DMS114 treated with DMSO at 0.1 percent for 48 hours (cell line): Measurements from ENCODE around the gene ABCA4.
"Not testable (repeated sequence)": the region's sequence is repeated elsewhere in the genome, so short reads cannot be mapped to it uniquely, and the experiment has no call there.

Experiments used
- DNase-seq: peaks from one replicate; lab custom pipeline; 2025; ENCODE audit not compliant: unreplicated experiment; lab: John Stamatoyannopoulos, UW

The ABCA4 gene

DNA sequence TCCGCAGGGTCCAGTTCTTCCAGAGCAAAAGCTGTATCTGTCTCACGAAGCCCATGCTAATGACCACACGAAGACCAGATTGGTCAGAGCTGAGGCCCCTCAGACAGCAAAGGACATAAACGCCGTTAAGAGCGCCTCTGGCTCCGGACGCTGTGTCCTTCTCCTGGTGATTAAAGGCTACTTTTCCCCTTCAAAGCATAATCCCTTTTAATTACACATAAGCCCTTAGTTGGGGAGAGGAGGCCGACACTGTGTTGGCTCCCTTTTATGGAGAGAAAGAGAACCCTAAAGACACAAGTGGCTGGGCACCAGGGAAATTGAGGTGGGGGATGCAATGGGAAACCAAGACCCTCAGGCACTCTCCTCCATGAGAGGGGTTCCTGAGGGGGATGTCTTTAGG lies at the start of gene ABCA4:
Gene ABCA4, minus strand, starts transcription at position 158 of the 400 bp plus-strand sequence. Its CDS starts 103 bp downstream, at position 55.
- DNase-seq: no peak

DNA sequence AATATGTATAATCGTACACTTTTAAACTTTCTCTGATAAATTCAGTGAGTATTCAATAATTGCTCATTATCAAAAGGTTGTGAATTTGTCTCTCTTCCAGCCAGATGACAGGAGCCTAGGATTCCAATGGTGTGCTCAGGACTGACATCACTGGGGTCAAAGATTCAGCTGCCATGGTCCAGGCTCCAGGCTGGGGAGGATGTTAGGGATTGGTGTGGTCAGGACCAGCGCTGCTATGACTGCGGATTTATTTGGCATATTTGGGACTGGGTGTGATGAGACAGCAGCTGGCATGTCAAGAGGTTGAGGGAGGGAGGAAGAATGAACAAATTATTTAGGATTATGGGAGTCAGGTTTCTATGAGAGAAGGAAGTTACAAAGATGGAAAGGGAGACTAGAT lies 48.2 kb upstream of the ABCA4 start:
- no peak for DNase-seq

DNA sequence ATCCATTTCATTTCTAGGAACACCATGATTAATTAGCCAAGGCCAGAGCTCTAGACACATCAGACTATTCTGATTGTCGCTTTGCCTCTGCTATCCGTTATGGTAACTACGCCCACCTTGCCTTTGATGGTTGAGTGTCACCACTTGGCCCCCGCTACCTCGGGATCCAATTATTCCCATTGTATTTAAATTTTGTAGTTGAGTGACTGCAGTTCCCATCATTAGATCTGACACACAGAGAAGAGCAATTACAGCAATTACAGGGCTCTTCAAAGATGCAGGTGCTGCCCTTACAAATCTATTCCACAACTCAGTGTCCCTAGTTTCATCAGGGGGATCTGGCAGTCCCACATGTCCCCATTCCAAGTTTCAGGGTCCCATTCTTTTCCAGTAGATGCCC lies 44.9 kb upstream of the ABCA4 start:
- DNase-seq: no peak

DNA sequence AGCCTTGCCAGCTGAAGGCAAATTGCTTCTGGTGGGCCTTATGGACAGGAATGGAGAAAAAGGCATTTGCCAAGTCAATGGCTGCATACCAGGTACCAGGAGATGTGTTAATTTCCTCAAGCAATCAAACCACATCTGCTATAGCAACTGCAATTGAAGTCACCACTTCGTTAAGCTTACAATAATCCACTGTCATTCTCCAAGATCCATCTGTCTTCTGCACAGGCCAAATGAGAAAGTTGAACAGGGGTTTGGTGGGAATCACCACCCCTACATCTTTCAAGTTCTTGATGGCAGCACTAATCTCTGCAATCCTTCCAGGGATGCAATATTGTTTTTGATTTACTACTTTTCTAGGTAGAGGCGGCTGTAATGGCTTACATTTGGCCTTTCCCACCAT lies 43.9 kb upstream of the ABCA4 start:
- not testable (repeated sequence) for DNase-seq

DNA sequence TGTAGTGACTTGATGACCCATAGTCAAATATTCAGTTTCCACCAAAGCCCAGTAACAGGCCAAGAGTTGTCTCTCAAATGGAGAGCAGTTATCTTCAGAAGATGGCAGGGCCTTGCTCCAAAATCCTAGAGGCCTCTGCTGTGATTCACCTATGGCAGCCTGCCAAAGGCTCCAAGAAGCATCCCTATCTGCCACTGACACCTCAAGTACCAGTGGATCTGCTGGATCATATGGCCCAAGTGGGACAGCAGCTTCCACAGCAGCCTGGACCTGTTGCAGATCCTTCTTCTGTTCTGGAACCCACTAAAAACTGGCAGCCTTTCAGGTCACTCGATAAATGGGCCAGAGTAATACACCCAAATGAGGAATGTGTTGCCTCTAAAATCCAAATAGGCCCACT lies 43.2 kb upstream of the ABCA4 start:
- not testable (repeated sequence) for DNase-seq

DNA sequence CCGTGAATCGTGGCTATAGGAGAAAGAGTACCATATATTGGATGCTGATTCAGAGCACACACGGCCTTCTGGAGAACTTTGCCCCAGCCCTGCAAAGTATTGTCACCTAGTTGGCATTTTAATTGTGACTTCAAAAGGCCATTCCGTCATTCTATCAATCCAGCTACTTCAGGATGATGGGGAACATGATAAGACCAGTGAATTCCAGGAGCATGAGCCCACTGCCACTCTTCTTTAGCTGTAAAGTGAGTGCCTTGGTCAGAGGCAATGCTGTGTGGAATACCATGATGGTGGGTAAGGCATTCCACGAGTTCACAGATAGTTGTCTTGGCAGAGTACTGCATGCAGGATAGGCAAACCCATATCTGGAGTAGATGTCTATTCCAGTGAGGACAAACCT lies 42.3 kb upstream of the ABCA4 start:
- not testable (repeated sequence) for DNase-seq

DNA sequence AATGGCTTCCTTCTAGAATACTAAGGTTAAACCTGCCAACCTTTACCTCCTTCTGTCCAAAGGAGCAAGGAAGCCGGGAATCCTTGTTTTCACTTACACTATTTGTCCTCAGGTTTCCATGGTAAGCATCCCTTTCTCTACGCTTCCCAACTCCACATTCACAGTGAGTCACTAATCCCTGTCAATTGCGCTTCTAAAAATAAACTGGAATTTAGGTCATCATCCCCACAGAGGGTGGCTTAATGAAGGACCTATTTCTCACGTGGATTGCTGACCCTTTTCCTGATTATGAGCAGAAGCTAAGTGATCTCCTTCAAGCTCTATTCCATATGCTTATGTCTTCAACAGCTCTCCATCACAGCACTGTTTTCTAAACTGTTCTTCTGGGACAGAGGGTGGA lies 39.9 kb upstream of the ABCA4 start:
- no peak for DNase-seq

DNA sequence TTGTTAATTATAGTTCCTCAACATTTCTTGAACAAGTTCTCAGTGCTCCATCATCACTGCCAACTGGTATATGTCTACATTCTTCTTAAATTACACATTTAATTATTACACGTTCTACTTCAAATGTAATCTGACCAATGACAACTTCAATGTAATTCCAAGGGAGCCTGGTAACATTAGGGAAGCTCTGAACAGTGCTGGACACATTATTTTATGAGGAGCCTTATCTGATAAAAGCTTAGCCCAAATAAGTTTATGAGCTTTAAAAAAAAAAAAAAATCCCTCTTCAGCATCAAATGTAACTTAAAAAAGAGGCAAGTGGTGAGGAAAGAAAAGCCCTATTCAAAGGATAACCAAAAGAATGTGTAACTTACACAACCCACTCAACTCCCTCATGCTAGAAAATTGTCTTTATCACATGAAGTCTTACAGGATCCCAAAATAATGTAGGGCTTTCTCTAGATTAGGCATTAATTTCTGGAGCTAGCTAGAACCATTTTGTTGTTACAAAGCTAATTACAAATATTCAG lies 35.2 kb upstream of the ABCA4 start:
- no peak for DNase-seq

DNA sequence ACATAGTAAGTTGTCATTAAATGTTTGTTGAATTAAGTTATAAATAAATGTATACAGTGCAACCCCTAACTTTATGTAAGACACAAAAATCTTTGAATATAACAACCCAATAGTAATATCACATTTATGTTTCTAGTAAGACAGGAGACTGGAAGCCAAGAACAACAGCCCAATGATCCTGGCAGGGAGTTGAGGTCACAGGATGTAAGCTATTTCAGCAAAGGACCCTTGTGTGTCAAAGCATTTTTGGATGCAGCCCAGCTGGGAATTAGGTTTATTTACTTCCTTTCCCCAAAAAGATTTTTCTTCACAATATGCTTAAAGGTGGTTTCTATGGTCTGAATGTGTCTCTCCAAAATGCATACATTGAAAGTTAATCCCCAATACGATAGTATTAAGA lies 34.0 kb upstream of the ABCA4 start:
- DNase-seq: no peak

DNA sequence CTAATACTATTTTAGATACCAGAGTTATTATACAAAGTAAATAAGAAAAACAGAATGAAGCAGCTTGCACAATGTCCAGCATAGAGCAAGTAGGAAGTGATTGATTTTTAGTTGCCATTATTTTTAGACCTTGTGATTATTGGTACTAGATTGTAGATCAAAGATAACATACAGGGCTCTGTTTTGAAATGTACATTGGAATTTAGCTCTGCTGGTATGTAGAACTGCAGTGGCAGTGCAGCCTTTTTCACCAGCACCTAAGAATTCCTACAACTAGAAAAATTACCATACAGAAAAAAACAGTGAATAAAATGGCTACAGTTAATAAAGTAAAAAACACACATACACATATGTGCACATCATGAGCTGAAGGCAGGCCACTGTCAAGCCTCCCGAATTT lies 32.2 kb upstream of the ABCA4 start:
- no peak for DNase-seq

DNA sequence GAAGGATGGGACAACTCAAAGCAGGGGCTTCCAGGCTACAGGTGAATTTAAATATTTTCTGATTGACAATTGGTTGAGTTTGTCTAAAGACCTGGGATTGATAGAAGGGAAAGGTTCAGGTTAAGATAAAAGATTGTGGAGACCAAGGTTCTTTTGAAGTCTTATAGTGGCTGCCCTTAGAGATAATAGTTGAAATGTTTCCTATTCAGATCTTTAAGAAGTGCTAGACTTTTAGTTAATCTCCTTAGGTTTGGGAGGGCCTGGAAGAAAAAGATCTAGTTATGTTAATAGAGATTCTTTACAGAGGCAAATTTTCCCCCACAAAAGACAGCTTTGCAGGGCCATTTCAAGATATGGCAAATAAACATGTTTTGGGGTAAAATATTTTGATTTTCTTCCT lies 28.2 kb upstream of the ABCA4 start:
- not testable (repeated sequence) for DNase-seq

DNA sequence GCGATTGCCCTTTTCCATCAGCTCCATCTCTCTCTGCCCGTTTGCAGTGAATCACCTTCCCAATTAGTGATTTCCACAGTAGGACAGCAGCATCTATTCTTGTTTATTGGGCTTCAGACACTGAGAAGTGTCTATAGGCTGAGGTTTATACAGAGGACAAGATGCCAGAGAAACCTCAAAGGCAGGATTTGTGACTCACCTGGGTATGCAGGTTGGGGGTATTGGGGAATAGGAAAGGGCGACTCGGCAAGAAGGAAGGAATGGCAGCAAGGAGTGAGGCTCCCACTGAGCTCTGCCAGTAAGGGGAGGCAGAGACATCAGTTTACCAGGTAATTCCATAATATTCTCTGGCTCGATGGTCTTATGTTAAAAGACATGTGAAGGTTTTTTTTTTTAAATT lies 25.3 kb upstream of the ABCA4 start:
- no peak for DNase-seq

DNA sequence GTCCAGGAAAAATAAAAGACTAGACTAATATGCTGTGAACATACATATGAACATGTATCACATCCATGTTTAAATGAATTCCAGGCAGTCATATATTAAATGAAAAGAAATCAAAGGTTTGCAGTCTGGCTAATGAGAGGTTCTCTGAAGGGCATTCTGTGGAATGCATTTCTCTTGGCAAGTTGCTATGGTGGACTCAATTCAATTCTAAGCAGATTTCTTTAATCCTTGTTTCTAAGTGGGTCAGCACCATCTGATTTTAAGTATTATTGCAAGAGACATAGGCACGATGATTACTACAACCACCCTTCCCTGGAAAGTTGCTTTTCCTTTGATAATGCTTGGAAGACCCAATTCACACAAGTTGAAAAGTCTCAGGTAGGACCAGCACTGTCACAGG lies 23.9 kb upstream of the ABCA4 start:
- no peak for DNase-seq

DNA sequence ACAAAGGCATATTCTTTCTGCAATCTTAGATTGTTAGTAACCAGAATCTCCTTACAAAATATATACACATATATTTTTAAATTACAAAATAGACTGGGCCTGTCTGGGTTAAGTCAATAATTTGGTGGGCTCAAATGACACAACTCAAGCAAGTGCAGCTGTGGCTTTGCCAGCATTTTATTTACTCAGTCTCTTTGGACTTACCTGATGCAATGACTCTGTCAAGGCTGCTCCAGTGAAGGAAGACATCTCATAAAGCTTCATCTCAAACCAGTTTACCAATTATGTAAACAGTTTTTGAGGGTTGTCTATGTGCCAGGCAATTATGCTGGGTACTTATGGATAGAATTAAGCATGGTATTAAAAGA lies 22.8 kb upstream of the ABCA4 start:
- no peak for DNase-seq

DNA sequence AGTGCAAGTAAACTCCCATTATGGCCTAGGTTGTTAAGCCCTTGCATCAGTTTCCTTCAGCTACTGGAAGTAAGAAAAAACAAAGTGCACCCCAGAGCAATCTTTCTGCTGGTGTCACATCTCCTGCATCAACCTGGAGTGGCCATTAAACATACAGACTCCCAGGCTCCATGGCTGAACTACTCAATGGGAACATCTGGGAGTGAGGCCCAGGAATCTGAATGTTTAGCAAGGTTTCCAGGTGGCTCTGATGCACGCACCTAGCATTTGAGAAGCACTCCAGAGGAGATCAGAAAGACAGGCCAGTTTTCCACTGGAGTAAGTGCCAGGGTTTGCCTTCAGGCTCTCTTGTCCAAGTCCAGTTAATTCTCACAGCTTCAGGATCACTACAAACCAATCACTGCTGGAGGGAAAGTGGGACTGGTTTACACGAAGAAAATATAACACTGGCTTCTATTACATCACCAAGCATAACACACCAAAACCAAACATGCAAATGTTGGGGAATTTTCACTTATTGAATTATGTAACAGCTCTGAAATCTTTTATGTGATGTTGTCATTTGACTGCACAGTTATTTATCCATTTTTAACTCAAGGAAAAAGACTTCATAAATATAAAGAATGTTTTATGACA lies 22.3 kb upstream of the ABCA4 start:
- no peak for DNase-seq

DNA sequence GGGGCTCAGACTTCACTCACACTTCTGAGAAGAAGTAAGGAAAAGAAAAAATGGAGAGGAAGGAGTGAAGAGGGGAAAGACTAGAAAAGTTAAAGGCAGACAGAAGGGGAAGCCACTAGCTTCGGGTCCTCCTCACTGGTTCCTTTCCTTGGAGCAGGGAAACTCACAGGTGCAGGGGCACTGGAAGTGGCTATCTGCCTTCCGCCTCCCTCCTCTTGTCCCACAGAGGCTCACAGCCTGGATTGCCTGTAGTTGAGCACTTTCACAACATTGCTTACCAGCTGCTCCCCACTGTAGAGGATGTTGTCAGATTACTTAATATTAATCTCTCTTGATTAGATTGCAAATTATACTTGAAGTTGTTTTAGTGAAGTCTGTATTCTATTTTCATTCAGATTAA lies 21.6 kb upstream of the ABCA4 start:
- DNase-seq: no peak

DNA sequence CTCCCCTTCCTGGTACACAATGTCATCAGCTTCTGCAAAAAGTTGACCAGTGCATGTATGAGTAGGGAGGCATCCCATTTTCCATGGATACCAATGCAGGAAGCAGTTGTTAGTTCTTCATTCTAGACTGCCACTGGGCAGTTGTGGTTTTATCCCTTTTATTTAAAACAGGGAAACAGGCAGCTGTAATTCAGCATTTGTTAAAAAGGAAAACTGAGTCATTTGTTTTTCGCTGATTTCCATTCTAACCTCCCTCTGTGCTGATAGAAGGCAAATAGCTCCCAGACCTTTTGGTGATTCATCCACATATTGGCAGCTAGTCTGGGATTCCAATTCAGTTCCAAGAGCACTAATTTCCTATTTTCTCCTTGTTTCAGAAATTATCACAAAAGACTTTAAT lies 21.1 kb upstream of the ABCA4 start:
- DNase-seq: no peak

DNA sequence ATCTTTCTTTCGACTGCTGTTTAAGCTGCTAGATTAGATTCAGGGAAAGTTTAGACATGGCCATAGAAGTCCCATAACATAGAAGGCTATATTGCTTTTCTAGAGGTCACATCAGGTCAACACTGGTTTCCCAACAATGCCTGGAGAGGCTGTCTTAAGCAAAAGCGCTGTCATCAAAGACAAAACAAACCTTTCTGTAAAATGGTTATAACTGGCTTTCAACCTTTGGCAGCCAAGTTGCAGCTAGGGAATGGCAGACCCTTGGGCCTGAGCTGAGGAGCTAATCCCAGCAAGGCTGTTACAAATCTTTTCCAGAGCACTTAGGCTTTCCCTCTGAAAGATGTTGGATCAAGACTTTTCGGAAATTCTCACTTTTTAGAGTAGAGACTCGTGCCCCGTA lies 11.2 kb upstream of the ABCA4 start:
- DNase-seq: no peak

DNA sequence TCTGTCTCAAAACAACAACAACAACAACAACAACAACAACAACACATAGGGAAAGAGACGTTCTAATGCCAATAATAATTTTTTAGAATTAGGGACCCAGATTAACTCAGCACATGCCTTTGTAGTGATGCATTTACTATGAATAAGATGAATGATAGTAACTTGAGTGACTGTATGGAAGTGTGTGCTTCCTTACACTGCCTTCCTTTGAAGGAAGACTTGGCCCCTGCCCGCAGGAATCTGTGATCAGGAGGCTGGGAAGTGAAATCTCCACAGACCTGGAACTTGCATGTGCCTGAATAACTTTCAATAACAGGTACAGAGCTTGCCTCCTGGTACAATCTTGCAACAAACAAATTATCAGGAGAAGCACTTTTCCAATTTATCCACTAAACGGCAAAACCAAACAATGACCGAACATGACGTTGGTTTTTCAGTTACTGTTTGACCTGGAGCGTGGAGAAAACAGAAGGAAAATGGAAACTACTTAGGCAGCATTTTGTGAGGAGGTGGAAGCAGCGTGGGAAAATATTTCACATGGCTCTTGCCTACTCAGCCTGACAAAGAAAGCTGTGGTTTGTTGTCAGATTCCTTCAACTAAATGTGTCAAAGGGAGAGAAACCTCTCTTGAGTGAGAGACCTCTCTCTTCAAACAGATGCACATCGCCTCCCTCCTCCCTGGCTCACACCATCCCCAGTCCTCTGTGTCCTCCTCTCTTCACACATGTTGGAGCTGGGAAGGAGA lies 10.1 kb upstream of the ABCA4 start:
- no peak for DNase-seq

DNA sequence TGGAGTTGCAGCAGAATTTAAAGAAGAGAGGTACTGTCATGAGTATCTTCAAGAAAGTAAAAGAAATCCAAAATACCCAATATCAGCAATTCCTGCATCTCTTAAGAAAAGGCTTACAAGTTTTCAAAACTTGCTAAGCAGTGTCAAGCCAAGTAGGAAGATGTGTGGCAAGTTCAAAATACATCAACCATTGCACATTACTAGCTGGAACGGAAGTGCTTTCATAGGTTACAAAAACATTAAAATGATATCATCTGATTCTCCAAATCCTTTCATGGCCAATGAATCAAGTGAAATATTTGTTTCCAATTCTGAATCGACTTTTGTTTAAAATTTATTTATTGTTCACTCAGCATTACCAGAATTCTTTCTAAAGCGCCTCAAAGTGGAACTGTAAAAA lies 5.7 kb upstream of the ABCA4 start:
- DNase-seq: no peak

DNA sequence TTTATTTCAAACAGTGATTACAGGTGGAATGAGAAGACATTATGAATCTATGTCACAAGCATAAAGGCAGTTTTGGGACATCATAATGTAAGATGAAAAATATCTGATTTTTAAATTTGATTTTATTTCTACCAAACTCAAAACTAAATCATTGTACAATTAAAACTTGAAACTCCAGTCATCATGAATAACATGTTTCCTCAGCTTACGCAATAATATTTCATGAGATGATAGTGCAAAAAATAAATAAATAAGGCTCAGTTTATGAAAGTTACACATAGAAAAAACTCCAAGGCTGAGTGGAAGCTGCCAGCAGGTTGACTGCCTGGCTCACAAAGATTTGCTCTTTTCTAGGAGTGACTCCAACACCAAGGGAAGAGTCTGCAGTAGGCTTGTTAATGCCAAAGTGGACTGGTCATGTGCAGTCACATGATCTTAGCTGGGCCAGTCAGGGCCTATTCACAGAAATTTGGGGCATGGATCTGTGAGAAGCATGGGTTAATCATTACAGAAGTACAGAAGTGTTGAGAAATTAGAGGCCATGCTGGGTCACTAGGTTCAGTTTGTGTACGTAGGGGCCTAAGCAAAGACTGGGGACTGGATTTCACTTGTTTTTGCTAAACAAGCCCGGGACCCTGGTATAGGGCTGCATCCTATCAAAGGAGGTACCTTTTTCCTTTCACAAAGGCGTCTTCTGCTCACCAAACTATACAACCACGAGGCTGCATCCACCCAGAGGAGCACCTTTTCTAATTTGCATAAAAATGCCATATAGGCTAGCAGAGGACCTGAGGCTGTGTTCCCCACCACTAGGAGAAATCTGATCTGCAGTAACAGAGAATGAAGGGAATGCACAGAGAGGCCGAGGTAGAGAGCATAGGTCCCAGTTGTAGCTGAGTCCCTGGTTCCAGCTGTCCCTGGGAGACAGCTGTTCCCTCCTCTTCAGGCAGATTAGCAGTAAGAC lies 4.9 kb upstream of the ABCA4 start:
- no peak for DNase-seq

DNA sequence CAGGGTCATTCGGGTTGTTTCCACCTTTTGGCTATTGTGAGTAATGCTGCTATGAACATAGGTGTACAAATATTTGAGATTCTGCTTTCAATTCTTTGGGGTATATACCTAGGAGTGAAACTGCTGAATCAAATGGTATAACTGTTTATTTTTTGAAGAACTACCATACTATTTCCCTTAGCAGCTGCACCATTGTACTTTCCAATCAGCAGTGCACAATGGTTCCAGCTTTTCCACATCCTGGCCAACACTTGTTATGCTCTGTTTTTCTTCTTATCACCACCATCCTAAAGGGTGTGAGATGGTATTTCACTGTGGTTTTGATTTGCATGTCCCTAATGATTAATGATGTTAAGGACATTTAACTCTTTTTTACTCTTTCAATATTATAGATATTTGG lies 3.6 kb upstream of the ABCA4 start:
- DNase-seq: no peak
